HepG2 (cell line): ENCODE measurements around the gene KIF23.
A peak's percentile ranks its signal among the peaks of the same experiment; 100 is the strongest.

Experiments used
- ARNT2 ChIP-seq: sonication (generic); formaldehyde crosslinking; IDR thresholded peaks from 2 replicates; pipeline ENCODE4 v1.8.0; 2022; ENCODE audit warnings: mild to moderate bottlenecking, low read depth, missing genetic modification reagents, moderate library complexity
- DPF2 ChIP-seq: sonication (generic); formaldehyde crosslinking; IDR thresholded peaks from 2 replicates; pipeline ENCODE4 v1.4.0; 2020; ENCODE audit warnings: mild to moderate bottlenecking, low read depth, missing genetic modification reagents, borderline replicate concordance
- HDAC1 ChIP-seq: sonication (generic); formaldehyde crosslinking; IDR thresholded peaks from 2 replicates; pipeline ENCODE4 v1.5.1; 2020; ENCODE audit warnings: mild to moderate bottlenecking, missing genetic modification reagents
- KAT7 ChIP-seq: IDR thresholded peaks from 2 replicates; pipeline ENCODE4 v1.6.1; 2018; ENCODE audit warnings: borderline replicate concordance, missing compliant biosample characterization
- NFYB ChIP-seq: sonication (generic); formaldehyde crosslinking; IDR thresholded peaks from 2 replicates; pipeline ENCODE4 v1.4.0; 2020; ENCODE audit warnings: missing genetic modification reagents
- POLR2AphosphoS2 ChIP-seq: IDR thresholded peaks from 2 replicates; pipeline ENCODE4 v1.6.1; 2011; ENCODE audit warnings: low read depth, low read length, improper control_type of control experiment
- POLR2AphosphoS5 ChIP-seq: IDR thresholded peaks from 2 replicates; pipeline ENCODE4 v1.6.1; 2012; ENCODE audit warnings: low read depth, low read length
- TCF7L2 ChIP-seq: IDR thresholded peaks from 2 replicates; pipeline ENCODE4 v1.6.1; 2011; ENCODE audit warnings: mild to moderate bottlenecking, low read depth, low read length, moderate library complexity
- ZBTB42 ChIP-seq: sonication (generic); formaldehyde crosslinking; IDR thresholded peaks from 2 replicates; pipeline ENCODE4 v1.5.0; 2020; ENCODE audit warnings: mild to moderate bottlenecking, missing genetic modification reagents
- ZC3H4 ChIP-seq: sonication (generic); formaldehyde crosslinking; IDR thresholded peaks from 2 replicates; pipeline ENCODE4 v1.4.0; 2020; ENCODE audit warnings: missing genetic modification reagents, borderline replicate concordance
- ZNF138 ChIP-seq: sonication (generic); formaldehyde crosslinking; IDR thresholded peaks from 2 replicates; pipeline ENCODE4 v1.5.0; 2020; ENCODE audit warnings: mild to moderate bottlenecking, low read depth, missing genetic modification reagents
- ZNF350 ChIP-seq: sonication (generic); formaldehyde crosslinking; IDR thresholded peaks from 2 replicates; pipeline ENCODE4 v1.4.0; 2020; ENCODE audit warnings: mild to moderate bottlenecking, low read depth, missing genetic modification reagents, borderline replicate concordance
- TF ChIP-seq, protein P1 (sequence below): IDR thresholded peaks from 2 replicates; pipeline ENCODE4 v1.6.1; 2016; ENCODE audit warnings: low read depth, control low read depth
- TF ChIP-seq, protein P2 (sequence below), 2 experiments: IDR thresholded peaks; 2 replicates each; pipeline ENCODE4 v1.6.1; 2011 to 2012; ENCODE audit warnings: low read length in 2 of 2, borderline replicate concordance in 1 of 2, low read depth in 1 of 2, mild to moderate bottlenecking in 1 of 2, moderate library complexity in 1 of 2

DNA sequence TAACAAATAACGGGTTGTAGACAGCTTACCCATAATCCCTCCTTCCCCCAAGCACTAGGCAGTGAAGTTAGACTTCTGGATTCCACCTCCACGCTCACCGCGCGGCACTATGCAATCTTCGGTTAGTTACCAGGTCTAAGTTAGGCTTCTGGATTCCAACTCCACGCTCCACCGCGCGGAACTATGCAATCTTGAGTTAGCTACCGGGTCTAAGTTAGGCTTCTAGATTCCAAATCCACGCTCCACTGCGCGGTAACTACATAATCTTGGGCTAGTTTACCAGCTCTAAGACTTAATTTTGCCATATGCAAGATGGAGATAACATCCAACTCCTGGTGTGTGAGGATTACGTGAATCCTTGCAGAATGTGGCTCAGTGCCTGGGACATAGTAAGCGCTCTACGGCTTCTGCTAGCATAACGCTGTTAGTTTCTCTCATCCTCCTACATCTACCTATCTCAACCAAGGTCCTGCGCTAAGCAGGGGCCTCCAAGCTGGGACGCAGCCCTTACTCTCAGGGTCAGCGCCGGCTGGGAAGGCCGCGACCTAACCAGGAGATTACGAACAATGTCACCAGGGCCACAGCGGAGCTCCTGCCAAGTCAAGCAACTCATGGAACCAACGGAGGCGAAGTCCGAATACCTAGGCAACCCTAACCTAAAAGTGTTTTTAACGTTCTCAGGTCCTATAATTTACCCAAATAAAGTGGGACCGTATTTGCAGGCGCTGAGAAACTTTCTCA is 38.0 kb downstream of the KIF23 start:
- TF ChIP-seq KAT7 (no peak), POLR2AphosphoS5 (peak; percentile 53; the same call in 1 of the 2 replicates), ZNF350 (CRISPR knock-in tag) (0 out of 2 replicates have a peak, but pooled peaks have one; percentile 33), NFYB (CRISPR knock-in tag) (no peak), TCF7L2 (no peak), DPF2 (CRISPR knock-in tag) (0 out of 2 replicates have a peak, but pooled peaks have one; percentile 50), ZNF138 (CRISPR knock-in tag) (no peak), ZBTB42 (no peak), ZC3H4 (CRISPR knock-in tag) (peak; percentile 80; the same call in 1 of the 2 replicates), ARNT2 (CRISPR knock-in tag) (no peak), HDAC1 (CRISPR knock-in tag) (no peak), POLR2AphosphoS2 (no peak)
- TF ChIP-seq, protein P1, sequence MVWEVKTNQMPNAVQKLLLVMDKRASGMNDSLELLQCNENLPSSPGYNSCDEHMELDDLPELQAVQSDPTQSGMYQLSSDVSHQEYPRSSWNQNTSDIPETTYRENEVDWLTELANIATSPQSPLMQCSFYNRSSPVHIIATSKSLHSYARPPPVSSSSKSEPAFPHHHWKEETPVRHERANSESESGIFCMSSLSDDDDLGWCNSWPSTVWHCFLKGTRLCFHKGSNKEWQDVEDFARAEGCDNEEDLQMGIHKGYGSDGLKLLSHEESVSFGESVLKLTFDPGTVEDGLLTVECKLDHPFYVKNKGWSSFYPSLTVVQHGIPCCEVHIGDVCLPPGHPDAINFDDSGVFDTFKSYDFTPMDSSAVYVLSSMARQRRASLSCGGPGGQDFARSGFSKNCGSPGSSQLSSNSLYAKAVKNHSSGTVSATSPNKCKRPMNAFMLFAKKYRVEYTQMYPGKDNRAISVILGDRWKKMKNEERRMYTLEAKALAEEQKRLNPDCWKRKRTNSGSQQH: peak; percentile 1
- TF ChIP-seq, protein P2, sequence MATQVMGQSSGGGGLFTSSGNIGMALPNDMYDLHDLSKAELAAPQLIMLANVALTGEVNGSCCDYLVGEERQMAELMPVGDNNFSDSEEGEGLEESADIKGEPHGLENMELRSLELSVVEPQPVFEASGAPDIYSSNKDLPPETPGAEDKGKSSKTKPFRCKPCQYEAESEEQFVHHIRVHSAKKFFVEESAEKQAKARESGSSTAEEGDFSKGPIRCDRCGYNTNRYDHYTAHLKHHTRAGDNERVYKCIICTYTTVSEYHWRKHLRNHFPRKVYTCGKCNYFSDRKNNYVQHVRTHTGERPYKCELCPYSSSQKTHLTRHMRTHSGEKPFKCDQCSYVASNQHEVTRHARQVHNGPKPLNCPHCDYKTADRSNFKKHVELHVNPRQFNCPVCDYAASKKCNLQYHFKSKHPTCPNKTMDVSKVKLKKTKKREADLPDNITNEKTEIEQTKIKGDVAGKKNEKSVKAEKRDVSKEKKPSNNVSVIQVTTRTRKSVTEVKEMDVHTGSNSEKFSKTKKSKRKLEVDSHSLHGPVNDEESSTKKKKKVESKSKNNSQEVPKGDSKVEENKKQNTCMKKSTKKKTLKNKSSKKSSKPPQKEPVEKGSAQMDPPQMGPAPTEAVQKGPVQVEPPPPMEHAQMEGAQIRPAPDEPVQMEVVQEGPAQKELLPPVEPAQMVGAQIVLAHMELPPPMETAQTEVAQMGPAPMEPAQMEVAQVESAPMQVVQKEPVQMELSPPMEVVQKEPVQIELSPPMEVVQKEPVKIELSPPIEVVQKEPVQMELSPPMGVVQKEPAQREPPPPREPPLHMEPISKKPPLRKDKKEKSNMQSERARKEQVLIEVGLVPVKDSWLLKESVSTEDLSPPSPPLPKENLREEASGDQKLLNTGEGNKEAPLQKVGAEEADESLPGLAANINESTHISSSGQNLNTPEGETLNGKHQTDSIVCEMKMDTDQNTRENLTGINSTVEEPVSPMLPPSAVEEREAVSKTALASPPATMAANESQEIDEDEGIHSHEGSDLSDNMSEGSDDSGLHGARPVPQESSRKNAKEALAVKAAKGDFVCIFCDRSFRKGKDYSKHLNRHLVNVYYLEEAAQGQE (IDR thresholded peaks at IDR 0.05; ENCODE audit: borderline replicate concordance in 1 of 2, low read depth in 1 of 2, low read length in 2 of 2): no peak
